HEK293T (cell line): ENCODE measurements around the gene BACE1-AS.

ENCODE experiments used
- CTCF ChIA-PET: fragments of 350-600 bp; formaldehyde crosslinking; extraction: SDS; loops from one replicate; lab custom pipeline; 2021; ENCODE audit warnings: antibody characterized with exemption, inconsistent platforms; lab: Yijun Ruan, JAX
- POLR2A ChIA-PET: fragments of 350-600 bp; formaldehyde crosslinking; extraction: SDS; loops from one replicate; lab custom pipeline; 2020; ENCODE audit warnings: antibody characterized with exemption, inconsistent platforms; lab: Yijun Ruan, JAX
- DNase-seq: peaks from one replicate; pipeline ENCODE4 v3.0.0; 2012; ENCODE audit warnings: mixed read lengths; ENCODE audit errors: extremely low spot score
- ARNT ChIP-seq: fragments of 450-650 bp; IDR thresholded peaks from 2 replicates; pipeline ENCODE4 v1.6.1; 2017; ENCODE audit warnings: mild to moderate bottlenecking
- BHLHE40 ChIP-seq: fragments of 450-650 bp; IDR thresholded peaks from 2 replicates; pipeline ENCODE4 v1.6.1; 2016; ENCODE audit warnings: mild to moderate bottlenecking, moderate library complexity, borderline replicate concordance
- CTBP1 ChIP-seq: fragments of 450-650 bp; IDR thresholded peaks from 2 replicates; pipeline ENCODE4 v1.6.1; 2016; ENCODE audit warnings: borderline replicate concordance
- ELF4 ChIP-seq: fragments of 450-650 bp; IDR thresholded peaks from 2 replicates; pipeline ENCODE4 v1.6.1; 2017; ENCODE audit warnings: antibody characterized with exemption
- FOXA1 ChIP-seq: fragments of 450-650 bp; IDR thresholded peaks from 2 replicates; pipeline ENCODE4 v1.6.1; 2016; ENCODE audit warnings: mild to moderate bottlenecking
- FOXK2 ChIP-seq: fragments of 450-650 bp; IDR thresholded peaks from 2 replicates; pipeline ENCODE4 v1.6.1; 2016; ENCODE audit warnings: mild to moderate bottlenecking
- FOXM1 ChIP-seq: fragments of 450-650 bp; IDR thresholded peaks from 2 replicates; pipeline ENCODE4 v1.6.1; 2017; ENCODE audit warnings: mild to moderate bottlenecking, borderline replicate concordance
- HDGF ChIP-seq: fragments of 450-650 bp; IDR thresholded peaks from 2 replicates; pipeline ENCODE4 v1.6.1; 2017; ENCODE audit warnings: antibody characterized with exemption, borderline replicate concordance
- L3MBTL2 ChIP-seq: fragments of 450-650 bp; conservative IDR thresholded peaks from 2 replicates; pipeline ENCODE4 v1.6.1; 2016; ENCODE audit warnings: mild to moderate bottlenecking
- LEF1 ChIP-seq: fragments of 450-650 bp; IDR thresholded peaks from 2 replicates; pipeline ENCODE4 v1.6.1; 2017; ENCODE audit warnings: mild to moderate bottlenecking, borderline replicate concordance
- NFRKB ChIP-seq: fragments of 450-650 bp; IDR thresholded peaks from 2 replicates; pipeline ENCODE4 v1.6.1; 2016; ENCODE audit warnings: mild to moderate bottlenecking, moderate library complexity
- PKNOX1 ChIP-seq: fragments of 450-650 bp; IDR thresholded peaks from 2 replicates; pipeline ENCODE4 v1.6.1; 2016
- SP1 ChIP-seq: fragments of 450-650 bp; IDR thresholded peaks from 2 replicates; pipeline ENCODE4 v1.6.1; 2017
- SUZ12 ChIP-seq: fragments of 450-650 bp; IDR thresholded peaks from 2 replicates; pipeline ENCODE4 v1.6.1; 2016; ENCODE audit warnings: mild to moderate bottlenecking
- TARDBP ChIP-seq: fragments of 450-650 bp; IDR thresholded peaks from 2 replicates; pipeline ENCODE4 v1.6.1; 2016
- ZNF384 ChIP-seq: fragments of 450-650 bp; IDR thresholded peaks from 2 replicates; pipeline ENCODE4 v1.6.1; 2016

Gene BACE1-AS

GRCh38 chr11:117273550-117274289, 17.4 kb upstream of the BACE1-AS start:
- CTCF ChIA-PET: no interaction called here
- POLR2A ChIA-PET: interaction anchor here (0.6 kb wide), 1 partner anchor 44 kb away, joined by 3 read pairs; no protein-coding TSS in a partner anchor
- DNase-seq: no peak
- peak; percentile 57; the same call in 1 of the 2 replicates for TF ChIP-seq L3MBTL2
- no peak for TF ChIP-seq BHLHE40

- DNase-seq: no peak
- ChIA-PET CTCF (interaction anchor here (0.6 kb wide), 1 partner anchor 536 kb away, joined by 4 read pairs; no protein-coding TSS in a partner anchor), POLR2A (no interaction called here)
Measured at GRCh38 chr11:117278347-117278746, 12.8 kb upstream of the BACE1-AS start.

GRCh38 chr11:117279711-117280376, 11.3 kb upstream of the BACE1-AS start:
- DNase-seq: no peak
- POLR2A ChIA-PET: no interaction called here
- TF ChIP-seq NFRKB (no peak), TARDBP (no peak), SUZ12 (no peak), FOXM1 (no peak), ELF4 (no peak), ZNF384 (no peak), L3MBTL2 (no peak), ARNT (no peak), FOXK2 (no peak), PKNOX1 (no peak), BHLHE40 (no peak), SP1 (no peak), CTBP1 (no peak), HDGF (no peak)
- CTCF ChIA-PET: interaction anchor here (0.5 kb wide), 1 partner anchor 781 kb away, joined by 3 read pairs; no protein-coding TSS in a partner anchor

More at GRCh38 chr11:117278347-117278746, 12.8 kb upstream of the BACE1-AS start:
- no peak for TF ChIP-seq LEF1
- TF ChIP-seq NFRKB: no peak
- TF ChIP-seq FOXA1: no peak
- no peak for TF ChIP-seq BHLHE40
- TF ChIP-seq CTBP1: no peak
- TF ChIP-seq TARDBP: no peak
- no peak for TF ChIP-seq SP1
- no peak for TF ChIP-seq ELF4
- TF ChIP-seq ZNF384: no peak
- no peak for TF ChIP-seq FOXK2
- no peak for TF ChIP-seq HDGF
- no peak for TF ChIP-seq ARNT
- TF ChIP-seq SUZ12: no peak
- TF ChIP-seq PKNOX1: no peak
- no peak for TF ChIP-seq FOXM1
- no peak for TF ChIP-seq L3MBTL2

- POLR2A ChIA-PET: no interaction called here
- TF ChIP-seq TARDBP (no peak), ELF4 (no peak), ARNT (no peak), FOXA1 (no peak), FOXM1 (no peak), CTBP1 (no peak), BHLHE40 (no peak), L3MBTL2 (no peak), PKNOX1 (no peak), HDGF (no peak), NFRKB (no peak), ZNF384 (no peak), FOXK2 (no peak)
- DNase-seq: no peak
- CTCF ChIA-PET: no interaction called here
Measured at GRCh38 chr11:117281159-117281558, 10.0 kb upstream of the BACE1-AS start.

- POLR2A ChIA-PET: no interaction called here
- CTCF ChIA-PET: no interaction called here
- no peak for TF ChIP-seq NFRKB
- TF ChIP-seq SP1: no peak
- no peak for TF ChIP-seq ZNF384
- no peak for TF ChIP-seq LEF1
- no peak for TF ChIP-seq BHLHE40
- TF ChIP-seq TARDBP: no peak
- TF ChIP-seq CTBP1: no peak
- TF ChIP-seq FOXM1: no peak
- no peak for TF ChIP-seq PKNOX1
- TF ChIP-seq L3MBTL2: no peak
- no peak for TF ChIP-seq ARNT
- TF ChIP-seq HDGF: no peak
- no peak for TF ChIP-seq FOXA1
- no peak for TF ChIP-seq FOXK2
- no peak for TF ChIP-seq SUZ12
- no peak for TF ChIP-seq ELF4
- no peak for DNase-seq
Measured at GRCh38 chr11:117281869-117282268, 9.3 kb upstream of the BACE1-AS start.
